Type B pancreatic cell (in vitro differentiated cells): Measurements from ENCODE around the gene AGER. TPM values are rescaled to one million over a fixed set of nuclear protein-coding genes. Genes with fewer than 3 reads are reported as not detected.

Experiments used
- DNase-seq: peaks from one replicate; pipeline ENCODE4 v3.0.0; 2021; ENCODE audit warnings: mixed read lengths; ENCODE audit not compliant: unreplicated experiment; ENCODE audit errors: extremely low spot score
- H3K27ac Mint-ChIP-seq: 2 replicates; pipeline ENCODE4 v1.8.0; 2021; ENCODE audit warnings: mild to moderate bottlenecking, mixed read lengths
- H3K27me3 Mint-ChIP-seq: 2 replicates; pipeline ENCODE4 v1.8.0; 2021; ENCODE audit warnings: mixed read lengths
- H3K36me3 Mint-ChIP-seq: 2 replicates; pipeline ENCODE4 v1.8.0; 2021; ENCODE audit warnings: mixed read lengths
- H3K4me1 Mint-ChIP-seq: one replicate; pipeline ENCODE4 v1.8.0; 2021; ENCODE audit warnings: mixed read lengths; ENCODE audit not compliant: unreplicated experiment
- H3K4me3 Mint-ChIP-seq: 2 replicates; pipeline ENCODE4 v1.8.0; 2021; ENCODE audit warnings: mild to moderate bottlenecking, mixed read lengths
- H3K9me3 Mint-ChIP-seq: 2 replicates; pipeline ENCODE4 v1.8.0; 2021; ENCODE audit warnings: mixed read lengths
- total RNA-seq: library from RNA; stranded (reverse); gene quantifications from 2 replicates; pipeline ENCODE4 v1.2.1, GENCODE V29; 2021; ENCODE audit warnings: low replicate concordance
- TF ChIP-seq, protein P1 (sequence below): fragments of 200-600 bp; sonication (generic); conservative IDR thresholded peaks from 2 replicates; pipeline ENCODE4 v1.5.0; 2021; ENCODE audit warnings: antibody characterized with exemption, mild to moderate bottlenecking

The AGER gene
- total RNA-seq, 1 donor from 2014 or later: 16.9 TPM

- Mint-ChIP-seq H3K4me1 (peaks cover 40% of the 10 kb centered on the region), H3K27me3 (peaks cover 17% of the 10 kb centered on the region), H3K36me3 (peaks cover 6% of the 10 kb centered on the region), H3K27ac (peak within 1 kb of the TSS; percentile 97), H3K9me3 (no peaks in the 10 kb centered on the region), H3K4me3 (peak within 1 kb of the TSS; percentile 100)
- no peak for DNase-seq
- TF ChIP-seq, protein P1, sequence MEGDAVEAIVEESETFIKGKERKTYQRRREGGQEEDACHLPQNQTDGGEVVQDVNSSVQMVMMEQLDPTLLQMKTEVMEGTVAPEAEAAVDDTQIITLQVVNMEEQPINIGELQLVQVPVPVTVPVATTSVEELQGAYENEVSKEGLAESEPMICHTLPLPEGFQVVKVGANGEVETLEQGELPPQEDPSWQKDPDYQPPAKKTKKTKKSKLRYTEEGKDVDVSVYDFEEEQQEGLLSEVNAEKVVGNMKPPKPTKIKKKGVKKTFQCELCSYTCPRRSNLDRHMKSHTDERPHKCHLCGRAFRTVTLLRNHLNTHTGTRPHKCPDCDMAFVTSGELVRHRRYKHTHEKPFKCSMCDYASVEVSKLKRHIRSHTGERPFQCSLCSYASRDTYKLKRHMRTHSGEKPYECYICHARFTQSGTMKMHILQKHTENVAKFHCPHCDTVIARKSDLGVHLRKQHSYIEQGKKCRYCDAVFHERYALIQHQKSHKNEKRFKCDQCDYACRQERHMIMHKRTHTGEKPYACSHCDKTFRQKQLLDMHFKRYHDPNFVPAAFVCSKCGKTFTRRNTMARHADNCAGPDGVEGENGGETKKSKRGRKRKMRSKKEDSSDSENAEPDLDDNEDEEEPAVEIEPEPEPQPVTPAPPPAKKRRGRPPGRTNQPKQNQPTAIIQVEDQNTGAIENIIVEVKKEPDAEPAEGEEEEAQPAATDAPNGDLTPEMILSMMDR: no peak
Observed at GRCh38 chr6:32151863-32152768, 31.9 kb downstream of the AGER start, which contains the start of gene PRRT1. TSS of gene PRRT1 (minus strand) at chr6:32151939. CDS start at chr6:32151827, 112 bp downstream.

DNA sequence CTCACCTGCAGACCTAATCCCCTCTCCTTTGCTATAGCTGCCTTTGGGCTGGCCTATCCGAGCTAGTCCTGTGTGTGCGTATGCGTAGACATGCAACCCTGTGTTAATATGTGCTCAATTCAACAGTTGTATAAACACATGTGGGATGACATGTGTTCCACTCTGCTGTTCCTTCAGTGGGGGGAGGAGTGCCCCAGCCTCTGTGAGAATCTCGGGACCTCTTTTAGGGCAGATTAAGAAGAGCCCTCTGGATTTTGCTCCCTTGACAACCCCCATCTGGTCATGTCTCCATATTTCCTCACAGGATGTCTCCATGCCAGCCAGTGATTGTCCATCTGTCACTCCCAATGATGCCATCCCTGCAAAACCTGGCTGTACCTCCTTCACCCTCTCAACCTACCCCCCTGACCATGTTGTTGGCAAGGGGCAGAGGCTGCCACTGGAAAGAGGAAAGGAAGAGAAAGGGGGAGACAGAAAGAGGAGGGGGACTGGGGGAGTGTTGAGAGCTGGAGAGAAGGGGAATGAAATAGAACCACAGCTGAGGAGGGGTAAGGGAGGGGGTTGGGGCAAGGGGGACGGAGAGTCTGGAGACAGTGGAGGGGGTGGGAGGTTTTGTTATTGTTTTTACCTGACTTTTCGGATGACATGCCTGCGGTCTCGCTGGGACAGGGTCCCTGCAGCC lies 32.7 kb downstream of the AGER start:
- Mint-ChIP-seq H3K4me1 (peaks cover 45% of the 10 kb centered on the region), H3K27ac (peak overlapping the region; percentile 24), H3K9me3 (no peaks in the 10 kb centered on the region), H3K36me3 (peaks cover 6% of the 10 kb centered on the region), H3K27me3 (peaks cover 21% of the 10 kb centered on the region), H3K4me3 (peak overlapping the region; percentile 36)
- TF ChIP-seq, protein P1: no peak
- no peak for DNase-seq

DNA sequence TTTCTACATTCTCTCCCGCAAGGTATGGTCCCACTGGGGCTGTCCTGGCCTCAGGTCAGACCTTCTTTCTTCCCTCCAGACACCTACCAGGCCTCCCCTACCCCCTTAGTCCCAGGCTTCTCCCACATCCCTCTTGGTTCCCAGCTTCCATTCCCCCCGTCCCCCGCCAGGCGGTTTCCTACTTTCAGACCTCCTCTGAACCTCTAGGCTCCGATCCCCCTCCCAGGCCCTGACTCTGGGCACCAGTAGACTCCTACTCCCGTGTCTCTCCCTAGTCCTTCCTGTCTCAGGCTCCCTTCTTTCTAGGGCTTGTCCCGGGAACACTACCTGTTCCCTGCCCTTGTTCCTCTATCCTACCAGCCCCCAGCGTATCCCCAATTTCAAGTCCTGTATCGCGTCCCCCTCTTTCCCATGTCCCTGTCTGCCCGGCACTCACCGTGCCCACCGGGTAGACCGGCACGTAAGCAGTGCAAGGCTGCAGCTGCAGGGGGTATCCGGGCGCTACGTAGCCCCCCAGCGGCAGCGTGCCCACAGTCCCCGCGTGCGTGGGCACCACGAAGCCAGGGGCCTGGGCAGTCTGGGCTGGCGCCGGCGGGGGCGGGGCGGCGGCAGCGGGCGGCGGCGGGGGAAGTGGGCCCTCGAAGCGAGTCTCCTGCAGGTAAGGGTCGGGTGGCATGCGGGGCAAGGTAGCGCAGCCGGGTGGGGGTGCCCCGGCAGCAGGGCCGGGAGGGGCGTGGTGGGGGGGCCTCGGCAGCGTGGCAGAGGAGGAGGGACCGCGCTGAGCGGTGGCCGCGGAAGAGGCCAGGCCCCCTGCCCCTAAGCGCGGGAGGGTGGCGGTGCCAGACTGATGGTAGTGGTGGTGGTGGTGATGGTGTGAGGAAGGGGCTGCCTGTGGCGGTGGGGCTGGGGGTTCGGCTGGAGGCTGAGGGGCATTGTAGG lies 33.9 kb downstream of the AGER start:
- H3K4me3 Mint-ChIP-seq: no peak overlapping the region
- TF ChIP-seq, protein P1: no peak
- H3K27ac Mint-ChIP-seq: peak overlapping the region; percentile 24
- peaks cover 44% of the 10 kb centered on the region for H3K4me1 Mint-ChIP-seq
- H3K9me3 Mint-ChIP-seq: no peaks in the 10 kb centered on the region
- H3K36me3 Mint-ChIP-seq: peaks cover under 1% of the 10 kb centered on the region
- no peak for DNase-seq
- peaks cover 21% of the 10 kb centered on the region for H3K27me3 Mint-ChIP-seq

DNA sequence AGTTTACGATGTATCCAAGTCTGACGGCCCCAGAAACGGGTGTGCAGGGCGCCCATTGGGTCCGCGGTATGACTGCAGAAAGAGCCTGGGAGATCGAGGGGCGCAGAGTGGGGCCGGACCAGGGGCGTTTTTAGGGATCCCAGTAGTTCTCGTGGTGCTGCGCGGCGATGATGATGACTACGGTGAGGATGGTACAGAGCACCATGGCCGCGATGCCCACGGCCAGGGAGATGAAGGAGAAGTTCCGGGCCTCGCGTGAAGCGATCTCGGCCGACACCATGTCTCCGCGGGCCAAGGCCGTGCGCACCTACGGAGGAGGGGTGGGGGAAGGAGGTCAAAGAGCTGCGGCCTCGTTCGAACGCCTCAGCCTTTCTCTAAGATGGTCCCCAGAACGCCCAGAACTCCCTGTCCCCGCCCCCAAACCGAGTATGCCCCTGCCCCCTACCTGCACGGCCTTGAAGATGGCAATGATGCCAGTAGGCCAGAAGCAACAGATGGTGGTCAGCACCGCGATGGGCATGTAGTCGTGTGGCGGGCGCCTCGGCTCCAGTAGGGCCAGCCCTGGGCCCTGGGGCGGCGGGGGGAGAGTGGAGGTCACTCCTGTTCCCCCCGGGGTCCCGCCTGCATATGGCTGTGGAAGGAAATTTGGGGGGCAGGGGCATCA lies 34.8 kb downstream of the AGER start:
- peaks cover 21% of the 10 kb centered on the region for H3K27me3 Mint-ChIP-seq

More for the DNA sequence above, 34.8 kb downstream of the AGER start:
- TF ChIP-seq, protein P1: no peak
- no peak overlapping the region for H3K4me3 Mint-ChIP-seq
- no peaks in the 10 kb centered on the region for H3K36me3 Mint-ChIP-seq
- peaks cover 36% of the 10 kb centered on the region for H3K4me1 Mint-ChIP-seq
- no peaks in the 10 kb centered on the region for H3K9me3 Mint-ChIP-seq
- no peak for DNase-seq
- H3K27ac Mint-ChIP-seq: no peak overlapping the region
